Fibroblast of lung (primary cell): Measurements from ENCODE around the gene THSD7B.

Experiments used
- CTCF ChIP-seq, 2 donors: IDR thresholded peaks in 1 of 2; conservative IDR thresholded peaks in 1 of 2; 1 replicate in 1 of 2; 2 replicates in 1 of 2; pipeline ENCODE4 v1.5.1; 2011 to 2012; ENCODE audit warnings: low read length in 2 of 2, control low read depth in 1 of 2, inconsistent platforms in 1 of 2, low read depth in 1 of 2, mild to moderate bottlenecking in 1 of 2
- EZH2 ChIP-seq: IDR thresholded peaks from 2 replicates; pipeline ENCODE4 v1.5.1; 2012; ENCODE audit warnings: low read length, control low read depth, mild to moderate bottlenecking; ENCODE audit errors: missing control alignments

- TF ChIP-seq CTCF (conservative IDR thresholded peaks at IDR 0.05 in 1 of 2, IDR thresholded peaks at IDR 0.05 in 1 of 2; ENCODE audit: low read depth in 1 of 2, low read length in 2 of 2) (no peak), EZH2 (no peak)
These were observed 455.2 kb downstream of the THSD7B start for GRCh38 chr2:137220438-137220993.
